ENCODE measurements around the gene C1orf21.

- TF ChIP-seq CTBP1 (IDR thresholded peaks at IDR 0.05; ENCODE audit: borderline replicate concordance): no peak
- no peak for TF ChIP-seq ELF4 (IDR thresholded peaks at IDR 0.05)
- no peak for TF ChIP-seq SUZ12 (IDR thresholded peaks at IDR 0.05)
- no peak for TF ChIP-seq ARNT (IDR thresholded peaks at IDR 0.05)
- TF ChIP-seq FOXM1 (IDR thresholded peaks at IDR 0.05; ENCODE audit: borderline replicate concordance): no peak
Measured at GRCh38 chr1:184354719-184355118, 32.1 kb upstream of the C1orf21 start.

Measured in HEK293T (cell line).